Mesenchymal stem cell (in vitro differentiated cells and primary cell): ENCODE data around the gene LDLRAD2.

ENCODE experiments used
- DNase-seq: peaks from one replicate; pipeline ENCODE4 v3.0.0-alpha.2; 2013
- H2AFZ ChIP-seq: one replicate; pipeline ENCODE4 v1.6.1; 2013; ENCODE audit warnings: low read depth, mild to moderate bottlenecking, control low read depth, inconsistent platforms, low read length, moderate library complexity
- H2AK5ac ChIP-seq: 2 replicates; pipeline ENCODE4 v1.6.1; 2013; ENCODE audit warnings: low read length, moderate library complexity, mild to moderate bottlenecking, inconsistent platforms; ENCODE audit not compliant: severe bottlenecking
- H2BK120ac ChIP-seq: one replicate; pipeline ENCODE4 v1.6.1; 2013; ENCODE audit warnings: low read depth, mild to moderate bottlenecking, inconsistent platforms, low read length, moderate library complexity
- H2BK12ac ChIP-seq, 2 experiments: one replicate each; pipeline ENCODE4 v1.6.1; 2013; ENCODE audit warnings: inconsistent platforms in 2 of 2, low read length in 2 of 2, mild to moderate bottlenecking in 2 of 2, moderate library complexity in 2 of 2, control low read depth in 1 of 2
- H2BK15ac ChIP-seq: one replicate; pipeline ENCODE4 v1.6.1; 2013; ENCODE audit warnings: mild to moderate bottlenecking, low read depth, inconsistent platforms; ENCODE audit not compliant: poor library complexity, severe bottlenecking
- H2BK5ac ChIP-seq: 2 replicates; pipeline ENCODE4 v1.6.1; 2013; ENCODE audit warnings: low read depth, mild to moderate bottlenecking, low read length, control low read depth, inconsistent platforms; ENCODE audit not compliant: poor library complexity, severe bottlenecking
- H3K14ac ChIP-seq, 2 experiments: one replicate each; pipeline ENCODE4 v1.6.1; 2013; ENCODE audit warnings: inconsistent platforms in 2 of 2, low read length in 2 of 2, control low read depth in 1 of 2, mild to moderate bottlenecking in 1 of 2, moderate library complexity in 1 of 2
- H3K18ac ChIP-seq, 2 experiments: one replicate each; pipeline ENCODE4 v1.6.1; 2013; ENCODE audit warnings: inconsistent platforms in 2 of 2, low read length in 2 of 2, control low read depth in 1 of 2, low read depth in 1 of 2, mild to moderate bottlenecking in 1 of 2
- H3K23ac ChIP-seq, 2 experiments: one replicate each; pipeline ENCODE4 v1.6.1; 2013; ENCODE audit warnings: inconsistent platforms in 2 of 2, low read length in 2 of 2, mild to moderate bottlenecking in 2 of 2, moderate library complexity in 2 of 2, control low read depth in 1 of 2
- H3K27ac ChIP-seq: 2 replicates; pipeline ENCODE4 v1.5.1; 2013; ENCODE audit warnings: mild to moderate bottlenecking, moderate library complexity, low read length, control low read depth, inconsistent platforms; ENCODE audit not compliant: poor library complexity, severe bottlenecking
- H3K27me3 ChIP-seq, 2 experiments: 2 replicates each; pipeline versions ENCODE4 v1.6.1 to v1.7.0; 2013; ENCODE audit warnings: low read length in 2 of 2, mild to moderate bottlenecking in 2 of 2, moderate library complexity in 2 of 2, control low read depth in 1 of 2, inconsistent platforms in 1 of 2; ENCODE audit not compliant: control insufficient read depth in 1 of 2, insufficient read depth in 1 of 2
- H3K36me3 ChIP-seq, 2 experiments: 2 replicates each; pipeline versions ENCODE4 v1.6.1 to v1.7.0; 2013; ENCODE audit warnings: low read length in 2 of 2, control low read depth in 1 of 2, inconsistent platforms in 1 of 2, low read depth in 1 of 2, mild to moderate bottlenecking in 1 of 2; ENCODE audit not compliant: insufficient read depth in 2 of 2, control insufficient read depth in 1 of 2
- H3K4ac ChIP-seq, 2 experiments: one replicate each; pipeline ENCODE4 v1.6.1; 2013; ENCODE audit warnings: inconsistent platforms in 2 of 2, low read length in 2 of 2, mild to moderate bottlenecking in 2 of 2, moderate library complexity in 2 of 2, control low read depth in 1 of 2, low read depth in 1 of 2
- H3K4me1 ChIP-seq: 2 replicates; pipeline ENCODE4 v1.6.1; 2013; ENCODE audit warnings: low read depth, low read length, control low read depth; ENCODE audit not compliant: control insufficient read depth, insufficient read depth
- H3K4me2 ChIP-seq: 2 replicates; pipeline ENCODE4 v1.6.1; 2013; ENCODE audit warnings: low read length, mild to moderate bottlenecking, inconsistent platforms; ENCODE audit not compliant: poor library complexity, severe bottlenecking
- H3K4me3 ChIP-seq, 2 experiments: 2 replicates each; pipeline versions ENCODE4 v1.5.1 to v1.7.0; 2013; ENCODE audit warnings: low read length in 2 of 2, mild to moderate bottlenecking in 2 of 2, control low read depth in 1 of 2, low read depth in 1 of 2; ENCODE audit not compliant: insufficient read depth in 1 of 2
- H3K79me1 ChIP-seq: replicated peaks from 2 replicates; pipeline ENCODE4 v1.6.1; 2013; ENCODE audit warnings: mild to moderate bottlenecking, control low read depth, low read length, inconsistent platforms; ENCODE audit not compliant: poor library complexity, severe bottlenecking
- H3K9ac ChIP-seq: 2 replicates; pipeline ENCODE4 v1.7.0; 2013; ENCODE audit warnings: mild to moderate bottlenecking, low read length, moderate library complexity
- H3K9me3 ChIP-seq: 2 replicates; pipeline ENCODE4 v1.7.0; 2013; ENCODE audit warnings: mild to moderate bottlenecking, low read length; ENCODE audit not compliant: control insufficient read depth
- H4K8ac ChIP-seq: one replicate; pipeline ENCODE4 v1.6.1; 2013; ENCODE audit warnings: inconsistent platforms, mild to moderate bottlenecking, low read length, moderate library complexity
- H4K91ac ChIP-seq: one replicate; pipeline ENCODE4 v1.6.1; 2013; ENCODE audit warnings: mild to moderate bottlenecking, low read length, inconsistent platforms
- WGBS: methylation state at CpG from one replicate; pipeline ENCODE4 v1.1.7; 2013; ENCODE audit warnings: mixed read lengths; 5-methylcytosine and 5-hydroxymethylcytosine counted together

The LDLRAD2 gene

GRCh38 chr1:21869620-21870121 is 57.6 kb downstream of the LDLRAD2 start:
- Histone ChIP-seq H3K4me2 (no peak overlapping the region), H3K27ac (peak overlapping the region; percentile 4), H3K9me3 (no peaks in the 10 kb centered on the region), H3K27me3 (no peaks in the 10 kb centered on the region), H3K4me3 (no peak overlapping the region), H2AK5ac (no peak overlapping the region), H4K8ac (no peak overlapping the region), H2BK15ac (no peak overlapping the region), H3K9ac (peak overlapping the region; percentile 61), H3K4ac (no peak overlapping the region), H3K18ac (peak overlapping the region in 1 of 2 experiments; percentile 22), H3K79me1 (peaks cover 36% of the 10 kb centered on the region), H2BK5ac (no peak overlapping the region), H3K14ac (peak overlapping the region in 1 of 2 experiments; percentile 9), H3K36me3 (peaks cover 90 to 91% of the 10 kb centered on the region in 2 experiments), H2AFZ (no peak overlapping the region), H2BK120ac (no peak overlapping the region), H2BK12ac (no peak overlapping the region), H3K23ac (no peak overlapping the region), H3K4me1 (peaks cover 28% of the 10 kb centered on the region), H4K91ac (no peak overlapping the region)
- peak; percentile 85 for DNase-seq
- WGBS: 76% methylated on average over 13 of the region's 13 CpGs

- Histone ChIP-seq H4K8ac (no peak overlapping the region), H3K4me1 (peaks cover 28% of the 10 kb centered on the region), H3K27ac (no peak overlapping the region), H2BK15ac (no peak overlapping the region), H2BK5ac (no peak overlapping the region), H4K91ac (no peak overlapping the region), H3K27me3 (no peaks in the 10 kb centered on the region), H3K9ac (peak overlapping the region; percentile 61), H3K79me1 (peaks cover 37% of the 10 kb centered on the region), H3K36me3 (peaks cover 90 to 91% of the 10 kb centered on the region in 2 experiments), H3K4ac (no peak overlapping the region), H2BK120ac (no peak overlapping the region), H3K18ac (no peak overlapping the region), H3K4me3 (peak overlapping the region in 1 of 2 experiments; percentile 35), H3K14ac (no peak overlapping the region), H2AK5ac (peak overlapping the region; percentile 85), H2AFZ (no peak overlapping the region), H3K9me3 (no peaks in the 10 kb centered on the region), H3K23ac (peak overlapping the region in 1 of 2 experiments; percentile 48), H3K4me2 (no peak overlapping the region), H2BK12ac (no peak overlapping the region)
- DNase-seq: no peak
- WGBS: 96% methylated on average over 14 of the region's 15 CpGs
Observed at GRCh38 chr1:21870611-21871010, 58.5 kb downstream of the LDLRAD2 start.

GRCh38 chr1:21871943-21872342 is 59.9 kb downstream of the LDLRAD2 start:
- Histone ChIP-seq H3K18ac (no peak overlapping the region), H3K4ac (no peak overlapping the region), H3K27me3 (no peaks in the 10 kb centered on the region), H3K23ac (no peak overlapping the region), H2AK5ac (no peak overlapping the region), H3K79me1 (peaks cover 33% of the 10 kb centered on the region), H3K4me3 (no peak overlapping the region), H2BK5ac (no peak overlapping the region), H3K4me2 (no peak overlapping the region), H2BK15ac (no peak overlapping the region), H3K27ac (no peak overlapping the region), H2AFZ (no peak overlapping the region), H3K9ac (no peak overlapping the region), H4K91ac (no peak overlapping the region), H3K4me1 (peaks cover 28% of the 10 kb centered on the region), H3K14ac (no peak overlapping the region), H2BK120ac (no peak overlapping the region), H4K8ac (no peak overlapping the region), H3K9me3 (no peaks in the 10 kb centered on the region), H2BK12ac (no peak overlapping the region), H3K36me3 (peaks cover 90 to 91% of the 10 kb centered on the region in 2 experiments)
- DNase-seq: no peak
- 95% methylated on average over 13 of the region's 13 CpGs for WGBS

GRCh38 chr1:21872445-21873079 is 60.5 kb downstream of the LDLRAD2 start:
- Histone ChIP-seq H2BK120ac (no peak overlapping the region), H3K9ac (no peak overlapping the region), H3K36me3 (peaks cover 89 to 93% of the 10 kb centered on the region in 2 experiments), H3K27me3 (no peaks in the 10 kb centered on the region), H3K4me3 (no peak overlapping the region), H3K23ac (no peak overlapping the region), H2AK5ac (no peak overlapping the region), H2BK5ac (no peak overlapping the region), H2BK12ac (no peak overlapping the region), H4K91ac (no peak overlapping the region), H3K4me1 (peaks cover 28% of the 10 kb centered on the region), H3K4ac (no peak overlapping the region), H3K79me1 (peaks cover 32% of the 10 kb centered on the region), H2BK15ac (no peak overlapping the region), H3K9me3 (no peaks in the 10 kb centered on the region), H2AFZ (no peak overlapping the region), H3K4me2 (no peak overlapping the region), H4K8ac (no peak overlapping the region), H3K18ac (no peak overlapping the region), H3K27ac (no peak overlapping the region), H3K14ac (peak overlapping the region in 1 of 2 experiments; percentile 47)
- no peak for DNase-seq
- 97% methylated on average over 17 of the region's 17 CpGs for WGBS
